GM19438 (cell line): ENCODE measurements around the gene C19orf38.
A peak's percentile ranks its signal among the peaks of the same experiment; 100 is the strongest.
"Not testable (repeated sequence)": the region's sequence is repeated elsewhere in the genome, so short reads cannot be mapped to it uniquely, and the experiment has no call there.

Experiments used
- ATAC-seq: cut with Tn5 transposase; IDR thresholded peaks from one replicate; pipeline ENCODE4 v1.9.1; 2021; ENCODE audit warnings: low read depth; ENCODE audit not compliant: unreplicated experiment

Gene C19orf38

GRCh38 chr19:10820173-10820572, 28.0 kb upstream of the C19orf38 start:
- no peak for ATAC-seq

- no peak for ATAC-seq
These were observed 24.5 kb upstream of the C19orf38 start for GRCh38 chr19:10823690-10824089.

- no peak for ATAC-seq
These were observed 22.0 kb upstream of the C19orf38 start for GRCh38 chr19:10826231-10826630.

GRCh38 chr19:10826846-10827245, 21.4 kb upstream of the C19orf38 start:
- ATAC-seq, result no peak

GRCh38 chr19:10828981-10829821, 19.0 kb upstream of the C19orf38 start:
- no peak for ATAC-seq

- ATAC-seq, result no peak
These were observed 18.2 kb upstream of the C19orf38 start for GRCh38 chr19:10829967-10830366.

- ATAC-seq, result no peak
These were observed 17.8 kb upstream of the C19orf38 start for GRCh38 chr19:10830370-10830769.

GRCh38 chr19:10830931-10831779, 17.1 kb upstream of the C19orf38 start:
- no peak for ATAC-seq

GRCh38 chr19:10831987-10832938, 16.0 kb upstream of the C19orf38 start:
- ATAC-seq, result no peak

GRCh38 chr19:10832939-10833296, 15.3 kb upstream of the C19orf38 start:
- no peak for ATAC-seq

GRCh38 chr19:10835089-10835753, 13.0 kb upstream of the C19orf38 start:
- ATAC-seq, result no peak

GRCh38 chr19:10835754-10836478, 12.3 kb upstream of the C19orf38 start, which contains the start of gene TMED1:
TSS of gene TMED1 (minus strand) at chr19:10836212. CDS start at chr19:10836191, 21 bp downstream.
- peak; percentile 74 for ATAC-seq

- peak; percentile 17 for ATAC-seq
These were observed 11.5 kb upstream of the C19orf38 start for GRCh38 chr19:10836479-10837330.

- ATAC-seq, result not testable (repeated sequence)
These were observed 10.6 kb upstream of the C19orf38 start for GRCh38 chr19:10837649-10838048.

- ATAC-seq, result no peak
These were observed 9.8 kb upstream of the C19orf38 start for GRCh38 chr19:10838377-10838776.

GRCh38 chr19:10839114-10840050, 8.8 kb upstream of the C19orf38 start:
- ATAC-seq, result no peak

GRCh38 chr19:10842788-10843187, 5.4 kb upstream of the C19orf38 start:
- no peak for ATAC-seq
